B cell (primary cell): ENCODE measurements around the gene DNAJC4.

Experiments used
- EZH2 ChIP-seq: IDR thresholded peaks from 2 replicates; pipeline ENCODE4 v1.6.1; 2012; ENCODE audit warnings: borderline replicate concordance, low read depth, mild to moderate bottlenecking, moderate library complexity, low read length; ENCODE audit not compliant: insufficient read depth, poor library complexity, severe bottlenecking
- TF ChIP-seq, protein P1 (sequence below): fragments of 200-600 bp; IDR thresholded peaks from one replicate; pipeline ENCODE4 v1.8.0; 2022; ENCODE audit warnings: antibody characterized with exemption, mild to moderate bottlenecking

DNA sequence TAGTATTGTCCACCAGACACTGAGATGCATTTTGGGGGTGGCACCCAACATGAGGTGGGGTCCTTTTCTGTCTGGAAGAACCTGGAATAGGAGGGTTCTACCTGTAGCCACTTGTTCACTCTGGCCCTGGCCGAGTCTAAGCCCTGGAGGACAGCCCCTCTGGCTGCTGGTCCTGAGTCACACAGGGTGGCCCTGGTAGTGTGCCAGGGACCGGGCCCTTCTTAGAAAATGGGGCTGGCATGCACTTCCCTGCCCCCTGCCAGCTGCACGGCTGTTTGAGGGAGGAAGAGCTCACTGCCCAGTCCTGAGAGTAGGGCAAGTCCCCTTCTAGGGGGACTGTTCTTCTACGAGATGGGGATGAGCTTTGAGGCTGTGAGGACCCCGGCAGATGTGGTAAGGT is 23.1 kb downstream of the DNAJC4 start:
- TF ChIP-seq, protein P1, sequence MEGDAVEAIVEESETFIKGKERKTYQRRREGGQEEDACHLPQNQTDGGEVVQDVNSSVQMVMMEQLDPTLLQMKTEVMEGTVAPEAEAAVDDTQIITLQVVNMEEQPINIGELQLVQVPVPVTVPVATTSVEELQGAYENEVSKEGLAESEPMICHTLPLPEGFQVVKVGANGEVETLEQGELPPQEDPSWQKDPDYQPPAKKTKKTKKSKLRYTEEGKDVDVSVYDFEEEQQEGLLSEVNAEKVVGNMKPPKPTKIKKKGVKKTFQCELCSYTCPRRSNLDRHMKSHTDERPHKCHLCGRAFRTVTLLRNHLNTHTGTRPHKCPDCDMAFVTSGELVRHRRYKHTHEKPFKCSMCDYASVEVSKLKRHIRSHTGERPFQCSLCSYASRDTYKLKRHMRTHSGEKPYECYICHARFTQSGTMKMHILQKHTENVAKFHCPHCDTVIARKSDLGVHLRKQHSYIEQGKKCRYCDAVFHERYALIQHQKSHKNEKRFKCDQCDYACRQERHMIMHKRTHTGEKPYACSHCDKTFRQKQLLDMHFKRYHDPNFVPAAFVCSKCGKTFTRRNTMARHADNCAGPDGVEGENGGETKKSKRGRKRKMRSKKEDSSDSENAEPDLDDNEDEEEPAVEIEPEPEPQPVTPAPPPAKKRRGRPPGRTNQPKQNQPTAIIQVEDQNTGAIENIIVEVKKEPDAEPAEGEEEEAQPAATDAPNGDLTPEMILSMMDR: no peak
- no peak for TF ChIP-seq EZH2
